Stimulated activated CD8-positive, alpha-beta memory T cell treated with anti-CD3 and anti-CD28 coated beads, Interleukin-15, amount 100 ng/mL, for 24 hours (primary cell): ENCODE results near the gene PYGM.

Experiments used
- DNase-seq: peaks from one replicate; pipeline ENCODE4 v3.0.0-alpha.2; 2020; ENCODE audit warnings: low read depth

The PYGM gene

GRCh38 chr11:64734811-64735724 is 24.7 kb downstream of the PYGM start:
- DNase-seq: no peak

DNA sequence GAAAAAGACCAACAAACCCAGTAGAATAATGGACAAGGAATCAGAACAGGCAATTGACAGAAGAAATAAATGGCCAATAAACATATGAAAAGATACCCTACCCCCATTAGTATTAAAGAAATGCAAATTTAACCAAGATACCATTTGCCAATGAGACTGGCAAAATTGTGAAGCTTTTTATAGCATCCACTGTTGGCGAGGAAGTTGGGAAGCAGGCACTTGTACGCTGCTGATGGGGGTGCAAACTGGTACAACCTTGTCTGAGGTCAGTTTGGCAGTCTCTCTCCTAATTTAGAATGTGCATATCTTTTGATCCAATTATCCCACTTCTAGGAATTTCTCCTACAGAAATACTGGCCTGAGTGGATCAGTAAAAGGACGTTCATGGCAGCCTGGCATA is 28.2 kb downstream of the PYGM start:
- DNase-seq: no peak

- no peak for DNase-seq
Measured at GRCh38 chr11:64729851-64730382, 29.9 kb downstream of the PYGM start.

- DNase-seq: no peak
Measured at GRCh38 chr11:64728757-64729365, 30.9 kb downstream of the PYGM start.

- DNase-seq: no peak
Measured at GRCh38 chr11:64726867-64727530, 32.8 kb downstream of the PYGM start.

DNA sequence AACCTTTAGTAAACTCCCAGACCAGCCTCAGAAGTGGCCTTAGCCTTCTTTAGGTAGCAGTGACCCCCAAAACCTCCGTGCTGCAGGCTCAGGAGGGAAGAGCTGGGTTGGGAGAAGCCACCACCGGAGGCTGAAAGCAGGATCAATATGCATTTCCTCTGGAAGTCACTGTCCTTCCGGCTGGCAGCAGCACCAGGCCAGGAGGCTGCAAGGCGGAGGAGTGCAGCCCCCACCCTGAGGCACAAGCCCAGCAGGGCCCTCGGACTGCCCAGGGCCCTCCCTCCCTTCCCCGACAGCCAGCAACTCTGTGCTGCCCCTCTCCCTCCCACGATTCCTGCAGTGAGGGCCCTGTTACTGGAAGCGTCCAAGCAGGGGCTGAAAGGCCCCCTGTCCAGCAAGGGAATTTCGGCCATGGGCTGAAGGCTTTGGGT is 33.5 kb downstream of the PYGM start:
- DNase-seq: no peak

DNA sequence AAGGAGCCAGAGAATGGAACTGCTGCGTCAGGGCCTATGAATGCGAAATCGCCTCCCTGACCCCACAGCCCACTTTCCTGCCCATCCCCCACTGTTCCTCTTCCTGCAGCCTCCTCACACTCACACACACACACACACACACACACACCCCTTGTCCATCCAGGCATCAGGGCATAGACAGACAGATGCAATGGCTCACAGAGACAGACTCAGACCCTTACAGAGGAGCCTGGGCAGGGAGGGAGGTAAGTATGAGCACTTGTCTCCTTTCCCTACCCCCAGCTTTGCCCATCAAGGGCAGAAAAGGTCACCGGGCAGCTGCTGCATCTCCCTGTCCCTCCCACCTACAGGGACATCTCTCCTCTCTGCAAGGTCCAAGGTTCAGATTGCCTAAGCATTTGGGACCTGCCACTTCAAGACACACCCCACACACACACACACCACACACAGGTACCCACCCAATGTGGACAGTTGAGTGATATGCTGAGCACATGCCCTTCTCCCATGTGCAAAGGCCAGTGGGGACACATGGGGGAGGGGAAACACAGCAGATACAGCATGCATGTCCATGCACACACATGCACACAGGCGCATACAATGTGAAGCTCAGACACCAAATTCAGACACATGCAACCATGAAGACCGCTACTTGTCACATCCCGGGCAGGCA is 34.8 kb downstream of the PYGM start:
- DNase-seq: no peak

DNA sequence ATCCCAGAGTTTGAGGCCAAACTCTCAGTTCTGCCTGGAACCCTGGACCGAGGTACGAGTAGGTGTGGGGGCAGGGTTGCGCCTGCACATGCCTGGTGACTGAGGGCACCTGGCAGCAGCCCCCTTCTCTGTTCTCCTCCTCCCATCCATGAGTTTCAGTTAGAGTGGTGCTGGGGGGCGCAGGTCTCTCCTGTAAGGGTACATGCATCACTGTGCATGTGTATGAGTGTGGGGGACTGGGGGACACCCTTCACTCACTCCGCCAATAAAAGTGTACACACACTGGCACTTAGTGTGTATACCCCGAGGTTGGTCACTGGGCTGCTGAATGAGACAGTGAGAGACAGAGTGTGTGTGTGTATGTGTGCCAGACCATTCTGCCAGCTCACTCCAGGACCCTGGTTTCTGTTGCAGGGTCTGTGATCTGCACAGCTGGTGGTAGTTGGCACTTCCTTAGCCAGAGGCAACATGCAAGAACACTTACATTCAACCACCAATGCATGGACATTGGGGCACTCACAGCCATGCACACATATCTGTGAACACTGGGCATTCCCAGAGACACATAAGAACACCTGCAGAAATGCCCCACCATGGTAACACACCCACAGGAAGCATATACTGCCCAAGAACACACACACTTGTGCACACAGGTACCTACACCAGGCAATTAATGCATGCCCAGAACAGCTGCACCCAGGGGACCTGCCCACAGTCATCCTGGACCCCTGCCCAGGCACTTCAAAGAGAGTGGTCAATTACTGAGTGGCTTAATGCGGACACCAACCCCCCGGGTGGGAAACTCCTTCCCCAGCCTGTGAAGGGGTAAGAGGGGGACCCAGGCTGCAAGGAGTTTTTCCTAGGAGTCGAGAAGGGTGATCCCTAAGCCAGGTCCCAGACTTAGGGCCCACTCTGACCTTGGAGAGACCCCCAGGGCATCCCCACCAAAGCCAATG is 35.6 kb downstream of the PYGM start:
- no peak for DNase-seq

DNA sequence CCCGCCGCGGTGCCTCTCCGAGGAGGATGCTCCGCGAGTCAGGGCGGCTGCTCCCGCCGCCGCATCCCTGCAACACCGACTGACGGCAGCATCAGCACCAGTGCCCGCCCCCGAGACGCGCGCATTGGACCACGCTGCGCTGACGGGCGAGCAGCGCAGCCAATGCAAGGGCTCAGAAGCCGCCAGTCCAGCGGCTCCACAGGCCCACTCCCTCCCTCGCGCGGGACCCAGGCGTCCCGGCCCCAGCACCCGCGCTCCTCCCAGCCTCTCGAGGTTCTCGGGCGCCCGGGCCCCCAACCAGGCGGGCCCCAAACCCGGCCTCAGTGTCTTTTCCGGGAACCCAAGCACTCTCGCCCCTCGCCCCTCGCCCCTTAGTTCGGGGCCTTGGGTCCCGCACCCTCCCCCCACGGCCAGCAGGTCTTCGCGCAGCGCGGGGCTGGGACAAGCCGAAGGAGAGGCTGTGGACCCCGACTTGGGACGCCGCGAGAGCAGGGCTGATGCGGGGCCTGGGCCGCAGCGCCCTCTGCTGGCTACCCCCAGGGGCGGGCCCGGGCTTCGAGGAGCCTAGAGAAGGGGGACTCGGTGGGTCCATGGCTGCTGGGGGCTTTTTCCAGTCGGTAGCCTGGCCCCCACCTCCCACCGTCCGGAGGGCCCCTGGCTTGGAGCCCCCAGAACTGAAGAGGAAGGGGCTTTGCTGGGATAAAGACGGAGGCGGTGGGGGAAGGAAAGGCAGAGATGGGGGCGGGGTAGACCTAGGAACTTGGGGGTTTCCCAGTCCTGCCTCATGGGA is 36.5 kb downstream of the PYGM start, which contains the start of gene NRXN2:
TSS of gene NRXN2 (minus strand) at position 81 of the 790 bp plus-strand sequence. CDS start 9,498 bp downstream, outside the sequence.
- DNase-seq: peak; percentile 72

- DNase-seq: no peak
Measured at GRCh38 chr11:64722141-64723065, 37.4 kb downstream of the PYGM start.

DNA sequence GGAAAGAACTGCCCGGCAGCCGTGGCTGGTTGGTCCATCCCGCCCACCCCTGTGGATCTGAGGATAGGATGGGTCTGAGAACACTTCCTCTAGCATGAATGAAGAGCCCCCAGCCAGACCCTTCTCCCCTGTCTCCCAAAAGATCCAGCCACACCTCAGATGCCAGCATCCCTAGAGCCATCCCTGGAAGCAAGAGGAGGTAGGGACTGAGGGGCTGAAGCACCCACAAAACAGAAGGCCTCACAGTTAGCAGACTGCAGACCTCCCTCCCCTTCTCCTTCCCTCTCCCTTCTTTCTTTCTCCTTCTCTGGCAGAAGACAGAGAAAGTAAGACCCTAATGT is 38.4 kb downstream of the PYGM start:
- no peak for DNase-seq

DNA sequence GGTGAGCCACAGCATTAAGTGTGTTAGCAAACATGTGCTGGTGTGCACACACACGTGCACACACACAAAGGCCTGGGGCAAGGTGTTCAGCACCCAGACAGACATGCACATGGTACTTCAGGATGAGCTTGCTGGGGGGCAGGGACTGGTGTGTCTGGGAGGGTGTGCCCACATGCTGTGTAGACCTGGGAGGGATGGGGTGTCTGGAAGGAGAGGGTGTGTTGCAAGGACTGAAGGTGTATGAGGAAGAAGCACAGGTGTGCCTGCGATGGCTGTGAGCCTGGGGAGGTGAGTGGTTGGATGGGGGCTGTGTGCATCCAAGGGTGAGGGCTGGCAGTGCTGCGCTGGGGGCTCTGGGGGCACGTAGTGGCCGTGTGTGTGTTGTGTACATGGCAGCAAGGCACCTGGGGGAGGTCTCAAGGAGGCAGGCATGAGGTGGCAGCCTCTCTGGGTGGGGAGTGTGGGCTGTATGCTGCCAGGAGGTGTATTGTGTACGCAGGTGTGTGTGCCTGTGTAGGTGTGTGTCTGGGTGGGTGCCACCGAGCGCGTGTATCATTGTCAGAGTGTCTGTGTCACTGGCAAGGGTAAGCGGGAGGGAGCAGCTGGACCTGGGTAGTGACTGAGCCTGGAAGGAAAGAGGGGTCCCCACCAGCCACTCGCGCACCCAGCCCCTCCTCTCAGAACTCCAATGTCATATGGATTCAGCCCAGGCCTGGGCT is 39.0 kb downstream of the PYGM start:
- no peak for DNase-seq

DNA sequence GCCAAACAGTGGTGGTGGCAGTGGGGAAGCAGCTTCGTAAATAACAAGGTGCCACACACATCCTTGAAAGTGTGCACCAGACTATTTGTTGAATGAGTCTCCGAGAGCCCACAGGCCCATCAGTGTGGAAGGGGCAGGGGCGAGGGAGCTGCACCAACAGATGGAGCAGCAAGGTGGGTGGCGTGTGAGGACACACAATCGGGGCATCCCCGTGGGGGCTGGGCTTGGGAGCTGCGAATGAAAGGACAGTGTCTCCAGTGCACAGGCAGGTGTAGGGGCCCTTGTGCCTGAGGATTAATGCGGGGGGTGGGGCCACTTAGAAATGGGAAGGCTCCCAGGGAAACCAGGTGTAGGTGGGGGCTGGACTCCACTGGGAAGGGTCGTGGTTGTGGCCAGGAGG is 39.6 kb downstream of the PYGM start:
- DNase-seq: no peak

DNA sequence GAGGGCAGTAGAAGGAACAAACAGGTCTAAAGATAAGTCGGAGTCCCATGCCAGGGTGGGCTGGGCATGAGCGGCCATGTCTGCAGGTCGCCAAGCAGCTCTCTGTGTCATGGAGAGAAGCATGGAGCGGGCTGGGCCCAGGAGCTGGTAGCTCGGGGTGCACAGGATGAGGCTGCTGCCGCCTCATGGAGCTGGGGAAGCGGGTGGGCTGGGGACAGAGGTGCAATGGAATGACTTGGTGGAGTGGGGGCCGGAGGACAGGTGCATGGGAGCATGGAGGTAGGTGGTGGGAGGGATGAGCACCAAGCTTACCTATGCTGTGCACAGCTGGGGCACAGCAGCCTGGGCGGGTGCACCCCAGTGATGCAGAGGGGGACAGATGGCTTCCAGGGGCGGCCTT is 40.4 kb downstream of the PYGM start:
- DNase-seq: no peak

DNA sequence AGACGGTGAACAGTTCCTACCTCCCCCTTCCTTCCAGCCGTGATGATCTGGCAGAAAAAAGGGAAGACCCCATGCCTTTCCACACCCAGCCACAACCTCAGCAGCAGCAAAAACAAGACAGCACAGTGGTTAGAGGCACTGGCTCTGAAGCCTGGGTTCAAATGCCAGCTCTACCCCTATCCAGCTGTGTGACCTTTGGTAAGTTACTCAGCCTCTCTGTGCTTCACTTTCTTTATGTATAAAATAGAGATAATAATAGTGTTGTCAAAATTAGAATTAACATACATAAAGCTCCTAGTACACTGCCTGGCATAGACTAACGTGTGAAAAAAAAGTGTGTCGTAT is 41.0 kb downstream of the PYGM start:
- no peak for DNase-seq

- no peak for DNase-seq
Measured at GRCh38 chr11:64718084-64718779, 41.5 kb downstream of the PYGM start.

GRCh38 chr11:64717268-64717578 is 42.6 kb downstream of the PYGM start:
- DNase-seq: no peak
